ENCODE data around the gene CCDC127.

- TF ChIP-seq CTCF (IDR thresholded peaks at IDR 0.05; ENCODE audit: low read depth, low read length, poor library complexity, severe bottlenecking) = no peak
- no peak for TF ChIP-seq EZH2phosphoT487 (IDR thresholded peaks at IDR 0.05; ENCODE audit: borderline replicate concordance, low read length)
Observed at GRCh38 chr5:174876-175465, 43.0 kb downstream of the CCDC127 start.

Measured in DOHH2 (cell line).